ENCODE results near the gene TRABD2B.

- TF ChIP-seq, protein P1, sequence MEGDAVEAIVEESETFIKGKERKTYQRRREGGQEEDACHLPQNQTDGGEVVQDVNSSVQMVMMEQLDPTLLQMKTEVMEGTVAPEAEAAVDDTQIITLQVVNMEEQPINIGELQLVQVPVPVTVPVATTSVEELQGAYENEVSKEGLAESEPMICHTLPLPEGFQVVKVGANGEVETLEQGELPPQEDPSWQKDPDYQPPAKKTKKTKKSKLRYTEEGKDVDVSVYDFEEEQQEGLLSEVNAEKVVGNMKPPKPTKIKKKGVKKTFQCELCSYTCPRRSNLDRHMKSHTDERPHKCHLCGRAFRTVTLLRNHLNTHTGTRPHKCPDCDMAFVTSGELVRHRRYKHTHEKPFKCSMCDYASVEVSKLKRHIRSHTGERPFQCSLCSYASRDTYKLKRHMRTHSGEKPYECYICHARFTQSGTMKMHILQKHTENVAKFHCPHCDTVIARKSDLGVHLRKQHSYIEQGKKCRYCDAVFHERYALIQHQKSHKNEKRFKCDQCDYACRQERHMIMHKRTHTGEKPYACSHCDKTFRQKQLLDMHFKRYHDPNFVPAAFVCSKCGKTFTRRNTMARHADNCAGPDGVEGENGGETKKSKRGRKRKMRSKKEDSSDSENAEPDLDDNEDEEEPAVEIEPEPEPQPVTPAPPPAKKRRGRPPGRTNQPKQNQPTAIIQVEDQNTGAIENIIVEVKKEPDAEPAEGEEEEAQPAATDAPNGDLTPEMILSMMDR (conservative IDR thresholded peaks at IDR 0.05 in 1 of 2, IDR thresholded peaks at IDR 0.05 in 1 of 2; ENCODE audit: low read depth in 1 of 2, low read length in 2 of 2), result no peak
- TF ChIP-seq EZH2 (IDR thresholded peaks at IDR 0.05; ENCODE audit: low read length, missing control alignments), result no peak
Observed at GRCh38 chr1:48006264-48006663, 9.1 kb upstream of the TRABD2B start.
